GM12864 (cell line): ENCODE data around the gene ZNF521.
"Not testable (repeated sequence)": the region's sequence is repeated elsewhere in the genome, so short reads cannot be mapped to it uniquely, and the experiment has no call there.

Source experiments
- DNase-seq: peaks from one replicate; pipeline ENCODE4 v3.0.0-alpha.2; 2011; ENCODE audit warnings: low read depth
- H3K4me3 ChIP-seq: 2 replicates; pipeline ENCODE4 v1.5.1; 2011; ENCODE audit warnings: mild to moderate bottlenecking, low read depth, low read length, control low read depth
- TF ChIP-seq, protein P1 (sequence below): IDR thresholded peaks from 2 replicates; pipeline ENCODE4 v1.5.1; 2011; ENCODE audit warnings: low read depth, mild to moderate bottlenecking, moderate library complexity, low read length, control low read depth, inconsistent platforms; ENCODE audit errors: missing control alignments

The ZNF521 gene

DNA sequence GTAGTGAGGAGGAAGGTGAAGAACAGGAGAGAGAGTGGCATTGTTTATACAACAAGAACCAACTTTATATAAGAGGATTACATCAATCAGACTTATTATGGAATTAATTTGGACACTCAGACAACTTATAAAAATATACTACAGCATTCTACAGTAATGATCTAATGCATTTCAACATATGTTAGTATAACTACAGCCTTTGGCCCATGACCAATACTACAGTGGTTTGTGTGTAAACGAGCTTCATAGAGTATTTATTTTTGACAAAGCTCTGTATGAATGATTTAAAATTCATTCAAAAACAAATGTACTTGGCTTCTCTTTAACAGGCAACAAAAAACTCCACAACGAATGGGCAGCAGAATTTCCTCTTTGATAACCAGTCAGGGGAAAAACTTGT lies 72.8 kb downstream of the ZNF521 start:
- H3K4me3 ChIP-seq = no peak overlapping the region
- no peak for DNase-seq
- TF ChIP-seq, protein P1, sequence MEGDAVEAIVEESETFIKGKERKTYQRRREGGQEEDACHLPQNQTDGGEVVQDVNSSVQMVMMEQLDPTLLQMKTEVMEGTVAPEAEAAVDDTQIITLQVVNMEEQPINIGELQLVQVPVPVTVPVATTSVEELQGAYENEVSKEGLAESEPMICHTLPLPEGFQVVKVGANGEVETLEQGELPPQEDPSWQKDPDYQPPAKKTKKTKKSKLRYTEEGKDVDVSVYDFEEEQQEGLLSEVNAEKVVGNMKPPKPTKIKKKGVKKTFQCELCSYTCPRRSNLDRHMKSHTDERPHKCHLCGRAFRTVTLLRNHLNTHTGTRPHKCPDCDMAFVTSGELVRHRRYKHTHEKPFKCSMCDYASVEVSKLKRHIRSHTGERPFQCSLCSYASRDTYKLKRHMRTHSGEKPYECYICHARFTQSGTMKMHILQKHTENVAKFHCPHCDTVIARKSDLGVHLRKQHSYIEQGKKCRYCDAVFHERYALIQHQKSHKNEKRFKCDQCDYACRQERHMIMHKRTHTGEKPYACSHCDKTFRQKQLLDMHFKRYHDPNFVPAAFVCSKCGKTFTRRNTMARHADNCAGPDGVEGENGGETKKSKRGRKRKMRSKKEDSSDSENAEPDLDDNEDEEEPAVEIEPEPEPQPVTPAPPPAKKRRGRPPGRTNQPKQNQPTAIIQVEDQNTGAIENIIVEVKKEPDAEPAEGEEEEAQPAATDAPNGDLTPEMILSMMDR = no peak

DNA sequence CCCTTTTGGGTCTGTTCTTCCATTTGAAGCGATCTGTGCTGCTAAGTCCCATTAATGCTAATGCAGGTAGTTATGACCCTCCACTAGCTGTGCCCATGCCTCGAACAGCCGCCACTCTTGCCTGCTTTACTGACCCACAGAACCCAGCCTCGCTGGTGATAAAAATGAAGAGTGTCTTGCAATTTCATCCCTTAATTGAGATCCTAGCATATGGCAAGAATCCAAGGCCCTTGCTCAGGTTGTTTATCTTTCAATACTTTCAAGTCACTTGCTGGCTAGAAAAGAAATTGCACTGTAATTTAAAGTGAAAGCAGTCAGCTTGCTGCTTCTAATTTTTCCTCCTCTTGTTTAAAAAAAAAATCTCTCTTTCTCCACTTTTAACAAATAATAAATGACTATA lies 73.6 kb downstream of the ZNF521 start:
- TF ChIP-seq, protein P1 = no peak
- DNase-seq = no peak
- H3K4me3 ChIP-seq = no peak overlapping the region

DNA sequence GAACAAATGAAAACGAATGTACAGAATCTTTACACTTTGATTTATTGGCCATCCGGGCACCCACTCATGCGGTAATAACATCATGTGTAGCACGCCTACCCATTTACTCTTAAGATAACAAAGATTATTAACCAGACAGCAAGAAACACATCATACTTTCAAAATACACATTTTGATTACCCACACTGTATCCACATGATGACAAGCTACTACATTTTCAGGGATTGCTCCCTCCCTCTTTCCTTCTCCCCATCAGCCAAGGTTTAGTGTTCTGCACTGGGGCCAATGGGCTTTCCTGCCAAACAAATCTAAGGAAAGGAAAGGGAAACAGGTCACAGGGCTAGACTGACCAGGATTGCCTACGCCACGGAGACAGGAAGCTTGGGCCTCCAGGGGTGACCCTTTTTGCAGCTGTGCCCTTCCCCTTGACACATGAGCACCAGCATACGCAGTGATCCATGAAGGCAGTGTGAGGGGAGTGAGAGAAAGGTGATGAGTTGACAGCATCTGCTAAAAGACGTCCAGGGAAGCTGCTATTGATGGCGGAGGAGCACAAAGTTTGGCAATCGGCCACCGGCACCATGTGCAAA lies 76.5 kb downstream of the ZNF521 start:
- TF ChIP-seq, protein P1 = no peak
- no peak overlapping the region for H3K4me3 ChIP-seq
- no peak for DNase-seq

DNA sequence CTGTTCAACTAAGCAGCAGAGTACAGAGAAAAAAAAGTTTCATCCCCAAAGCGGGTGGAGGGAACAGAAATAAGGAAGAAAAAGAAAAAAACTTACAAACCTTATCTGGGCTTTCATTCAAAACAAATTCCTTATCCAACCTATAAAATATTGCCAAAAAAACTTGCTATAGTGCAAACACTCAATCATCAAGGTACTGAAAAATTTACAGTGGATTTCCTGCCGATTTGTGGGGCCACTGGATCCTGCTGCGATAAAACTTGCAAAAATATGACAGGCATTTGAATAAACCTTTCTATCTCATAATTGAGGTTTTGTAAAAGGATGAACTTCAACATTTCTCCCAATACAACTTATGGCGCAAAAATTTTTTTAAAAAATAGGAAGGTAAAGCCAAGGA lies 77.0 kb downstream of the ZNF521 start:
- no peak overlapping the region for H3K4me3 ChIP-seq
- DNase-seq = no peak
- TF ChIP-seq, protein P1 = no peak

DNA sequence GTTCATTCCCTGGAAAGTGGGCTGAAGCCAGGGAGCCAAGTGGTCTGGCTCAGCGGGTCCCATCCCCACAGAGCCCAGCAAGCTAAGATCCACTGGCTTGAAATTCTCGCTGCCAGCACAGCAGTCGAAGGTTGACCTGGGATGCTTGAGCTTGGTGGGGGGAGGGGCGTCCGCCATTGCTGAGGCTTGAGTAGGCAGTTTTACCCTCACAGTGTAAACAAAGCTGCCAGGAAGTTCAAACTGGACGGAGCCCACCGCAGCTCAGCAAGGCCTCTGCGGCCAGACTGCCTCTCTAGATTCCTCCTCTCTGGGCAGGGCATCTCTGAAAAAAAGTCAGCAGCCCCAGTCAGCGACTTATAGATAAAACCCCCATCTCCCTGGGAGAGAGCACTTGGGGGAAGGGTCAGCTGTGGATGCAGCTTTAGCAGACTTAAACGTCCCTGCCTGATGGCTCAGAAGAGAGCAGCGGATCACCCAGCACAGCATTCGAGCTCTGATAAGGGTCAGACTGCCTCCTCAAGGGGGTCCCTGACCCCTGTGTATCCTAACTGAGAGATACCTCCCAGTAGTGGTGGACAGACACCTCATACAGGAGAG lies 84.9 kb downstream of the ZNF521 start:
- not testable (repeated sequence) for H3K4me3 ChIP-seq, DNase-seq

DNA sequence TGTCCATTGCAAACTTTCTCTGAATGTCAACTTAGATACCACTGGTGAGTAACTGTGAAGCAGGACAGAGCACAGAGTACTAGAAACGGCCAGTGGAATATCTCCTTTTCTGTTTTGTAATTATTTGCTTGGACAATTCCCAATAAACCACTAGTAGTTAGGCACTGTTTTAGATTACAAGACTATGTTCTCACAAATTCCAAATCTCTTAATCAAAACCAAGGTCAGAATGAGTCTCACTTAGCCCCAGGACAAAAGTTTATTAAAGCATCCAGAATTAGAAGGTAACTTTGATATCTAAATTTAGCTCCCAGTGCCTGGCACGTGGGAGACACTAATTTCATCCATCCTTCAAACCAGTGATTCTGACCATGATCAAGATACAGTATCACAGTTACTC lies 89.0 kb downstream of the ZNF521 start:
- no peak overlapping the region for H3K4me3 ChIP-seq
- TF ChIP-seq, protein P1 = no peak
- no peak for DNase-seq

DNA sequence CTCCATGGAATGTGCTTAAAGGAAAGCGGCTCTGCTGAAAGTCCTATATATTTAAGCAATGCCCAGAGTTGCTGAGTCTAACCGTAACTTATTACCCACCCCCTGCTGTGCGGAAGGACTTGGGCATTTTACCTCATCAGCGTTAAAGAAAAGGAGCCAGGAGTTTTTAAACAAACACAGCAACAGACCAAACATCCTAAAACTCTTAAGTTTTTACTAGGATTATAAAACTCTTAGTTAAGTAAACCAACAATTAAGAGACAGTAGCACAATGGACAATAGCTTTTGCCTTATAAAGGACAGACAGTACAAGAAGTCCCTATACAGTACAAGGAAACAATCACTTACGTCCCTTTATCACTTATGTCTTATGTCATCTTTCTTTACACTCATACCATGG lies 90.2 kb downstream of the ZNF521 start:
- DNase-seq = no peak
- TF ChIP-seq, protein P1 = no peak
- H3K4me3 ChIP-seq = no peak overlapping the region
